H1 (cell line): ENCODE measurements around the gene SLC25A51. TPM values are rescaled to one million over a fixed set of nuclear protein-coding genes. Genes with fewer than 3 reads are reported as not detected.

ENCODE experiments used
- CTCF ChIA-PET: fragments of 300-600 bp; sonication (Branson Sonifier 250); formaldehyde crosslinking; loops from one replicate; lab custom pipeline; 2021; ENCODE audit not compliant: partially characterized antibody; lab: Charles Lee
- POLR2A ChIA-PET: fragments of 300-600 bp; sonication (Branson Sonifier 250); formaldehyde crosslinking; loops from one replicate; lab custom pipeline; 2021; ENCODE audit warnings: inconsistent platforms; ENCODE audit not compliant: partially characterized antibody; lab: Charles Lee
- DNase-seq, 2 experiments: peaks; one replicate each; pipeline versions ENCODE4 v3.0.0 to v3.0.0-alpha.2; 2010 to 2022; ENCODE audit warnings: low spot score in 2 of 2, low read depth in 1 of 2, mixed read lengths in 1 of 2
- FAIRE-seq: peaks from 2 replicates; lab custom pipeline; 2011; peaks lifted over from hg19 to GRCh38; lab: Jason Lieb, UNC
- H2AFZ ChIP-seq: 2 replicates; pipeline ENCODE4 v1.8.1; 2012; ENCODE audit warnings: low read length, inconsistent platforms
- H2AK5ac ChIP-seq: 2 replicates; pipeline ENCODE4 v1.6.1; 2013; ENCODE audit warnings: low read depth, low read length
- H2BK120ac ChIP-seq: replicated peaks from 2 replicates; pipeline ENCODE3; 2013; ENCODE audit warnings: low read depth, low read length, inconsistent platforms
- H2BK12ac ChIP-seq: 2 replicates; pipeline ENCODE4 v1.6.1; 2013; ENCODE audit warnings: low read depth, low read length
- H2BK15ac ChIP-seq: 2 replicates; pipeline ENCODE4 v1.6.1; 2013; ENCODE audit warnings: low read length
- H2BK20ac ChIP-seq: 2 replicates; pipeline ENCODE4 v1.6.1; 2013; ENCODE audit warnings: low read length
- H2BK5ac ChIP-seq: 2 replicates; pipeline ENCODE4 v1.6.1; 2013; ENCODE audit warnings: low read depth, low read length
- H3K14ac ChIP-seq: 2 replicates; pipeline ENCODE4 v1.6.1; 2013; ENCODE audit warnings: inconsistent platforms; ENCODE audit not compliant: insufficient read length
- H3K18ac ChIP-seq: 2 replicates; pipeline ENCODE4 v1.6.1; 2013; ENCODE audit warnings: low read length; ENCODE audit errors: extremely low read depth
- H3K23ac ChIP-seq: 2 replicates; pipeline ENCODE4 v1.6.1; 2013; ENCODE audit warnings: inconsistent platforms; ENCODE audit not compliant: insufficient read length
- H3K23me2 ChIP-seq: 2 replicates; pipeline ENCODE4 v1.6.1; 2013; ENCODE audit warnings: low read depth, low read length
- H3K27ac ChIP-seq: 2 replicates; pipeline ENCODE4 v1.6.1; 2011; ENCODE audit warnings: low read depth, low read length, inconsistent platforms
- H3K27me3 ChIP-seq, 4 experiments: replicated peaks in 1 of 4; 1 replicate in 1 of 4; 2 replicates in 3 of 4; pipeline versions ENCODE4 v1.6.1 to v1.8.1; 2011 to 2013; ENCODE audit warnings: low read length in 3 of 4, mild to moderate bottlenecking in 3 of 4, inconsistent platforms in 2 of 4, mixed read lengths in 2 of 4, moderate library complexity in 1 of 4; ENCODE audit not compliant: control insufficient read depth in 3 of 4, insufficient read depth in 3 of 4; ENCODE audit errors: extremely low read depth in 1 of 4
- H3K36me3 ChIP-seq, 4 experiments: 2 replicates each; pipeline versions ENCODE4 v1.6.1 to v1.8.1; 2011 to 2013; ENCODE audit warnings: mild to moderate bottlenecking in 4 of 4, low read length in 3 of 4, moderate library complexity in 2 of 4, control low read depth in 1 of 4, inconsistent platforms in 1 of 4; ENCODE audit not compliant: insufficient read depth in 4 of 4, control insufficient read depth in 2 of 4
- H3K4ac ChIP-seq: replicated peaks from 2 replicates; pipeline ENCODE3; 2013; ENCODE audit warnings: low read length, low read depth, mixed read lengths, inconsistent platforms; ENCODE audit not compliant: insufficient read length
- H3K4me1 ChIP-seq, 4 experiments: replicated peaks in 1 of 4; 1 replicate in 1 of 4; 2 replicates in 3 of 4; pipeline versions ENCODE4 v1.6.1 to v1.8.1; 2011 to 2013; ENCODE audit warnings: low read length in 3 of 4, inconsistent platforms in 2 of 4, mixed read lengths in 1 of 4; ENCODE audit not compliant: insufficient read depth in 4 of 4, control insufficient read depth in 3 of 4
- H3K4me2 ChIP-seq, 2 experiments: 2 replicates each; pipeline versions ENCODE4 v1.6.1 to v1.8.1; 2011 to 2013; ENCODE audit warnings: low read depth in 2 of 2, low read length in 2 of 2, control low read depth in 1 of 2, inconsistent platforms in 1 of 2, mild to moderate bottlenecking in 1 of 2; ENCODE audit not compliant: insufficient read depth in 1 of 2
- H3K4me3 ChIP-seq, 4 experiments: fragments of 200-600, 300-600 bp in 1 of 4; sonication (generic), shearing (Covaris generic), sonication (Bioruptor Twin) in 1 of 4; 2 replicates each; pipeline versions ENCODE4 v1.5.1 to v1.8.1; 2011 to 2016; ENCODE audit warnings: low read length in 4 of 4, low read depth in 3 of 4, control low read depth in 2 of 4, inconsistent platforms in 2 of 4, mild to moderate bottlenecking in 2 of 4, mixed read lengths in 1 of 4, moderate library complexity in 1 of 4; ENCODE audit not compliant: insufficient read depth in 2 of 4; ENCODE audit errors: extremely low read depth in 1 of 4
- H3K56ac ChIP-seq: replicated peaks from 2 replicates; pipeline ENCODE3; 2013; ENCODE audit warnings: low read depth, mild to moderate bottlenecking, mixed read lengths, low read length, inconsistent platforms; ENCODE audit not compliant: insufficient read length
- H3K79me1 ChIP-seq: 2 replicates; pipeline ENCODE4 v1.6.1; 2013; ENCODE audit warnings: low read depth, low read length, control low read depth
- H3K79me2 ChIP-seq, 2 experiments: 2 replicates each; pipeline versions ENCODE4 v1.6.1 to v1.8.1; 2012 to 2013; ENCODE audit warnings: low read length in 2 of 2, mild to moderate bottlenecking in 2 of 2, inconsistent platforms in 1 of 2; ENCODE audit not compliant: insufficient read depth in 2 of 2, control insufficient read depth in 1 of 2
- H3K9ac ChIP-seq, 4 experiments: replicated peaks in 1 of 4; 1 replicate in 1 of 4; 2 replicates in 3 of 4; pipeline versions ENCODE4 v1.6.1 to v1.8.1; 2011 to 2013; ENCODE audit warnings: low read depth in 3 of 4, low read length in 3 of 4, control low read depth in 2 of 4, mild to moderate bottlenecking in 2 of 4, moderate library complexity in 2 of 4, inconsistent platforms in 1 of 4; ENCODE audit errors: extremely low read depth in 1 of 4
- H3K9me3 ChIP-seq, 2 experiments: 2 replicates each; pipeline versions ENCODE4 v1.6.1 to v1.8.1; 2012 to 2013; ENCODE audit warnings: mild to moderate bottlenecking in 2 of 2, moderate library complexity in 2 of 2, control low read depth in 1 of 2, inconsistent platforms in 1 of 2, low read depth in 1 of 2, low read length in 1 of 2, mixed read lengths in 1 of 2; ENCODE audit not compliant: insufficient read depth in 2 of 2
- H4K20me1 ChIP-seq, 2 experiments: replicated peaks in 1 of 2; 2 replicates each; pipeline versions ENCODE3 to v1.8.1; 2011 to 2013; ENCODE audit warnings: inconsistent platforms in 2 of 2, low read length in 2 of 2, mild to moderate bottlenecking in 1 of 2; ENCODE audit not compliant: insufficient read depth in 2 of 2, control insufficient read depth in 1 of 2
- H4K5ac ChIP-seq: 2 replicates; pipeline ENCODE4 v1.6.1; 2013; ENCODE audit warnings: low read length, low read depth, mixed read lengths, inconsistent platforms; ENCODE audit not compliant: insufficient read length
- H4K8ac ChIP-seq: 2 replicates; pipeline ENCODE4 v1.8.0; 2013; ENCODE audit warnings: mild to moderate bottlenecking, moderate library complexity, low read length, inconsistent platforms; ENCODE audit not compliant: insufficient read depth; ENCODE audit errors: extremely low read depth
- H4K91ac ChIP-seq: replicated peaks from 2 replicates; pipeline ENCODE3; 2013; ENCODE audit warnings: low read length, mixed read lengths, inconsistent platforms; ENCODE audit not compliant: insufficient read length
- ATF3 ChIP-seq: IDR thresholded peaks from 2 replicates; pipeline ENCODE4 v1.6.1; 2011; ENCODE audit warnings: low read depth, mild to moderate bottlenecking, low read length; ENCODE audit not compliant: insufficient read depth
- BCL11A ChIP-seq, 2 experiments: IDR thresholded peaks; one replicate each; pipeline ENCODE4 v1.6.1; 2011; ENCODE audit warnings: low read depth in 2 of 2, low read length in 2 of 2, mild to moderate bottlenecking in 2 of 2
- CBX5 ChIP-seq: fragments of 300-800, 300-1000 bp; sonication (generic); IDR thresholded peaks from 2 replicates; pipeline ENCODE4 v1.7.1; 2016; ENCODE audit warnings: antibody characterized with exemption, low read length, low read depth
- FOSL1 ChIP-seq: IDR thresholded peaks from 2 replicates; pipeline ENCODE4 v1.6.1; 2011; ENCODE audit warnings: mild to moderate bottlenecking, low read depth, low read length, moderate library complexity; ENCODE audit not compliant: insufficient read depth
- GABPA ChIP-seq: IDR thresholded peaks from 2 replicates; pipeline ENCODE4 v1.6.1; 2011; ENCODE audit warnings: mild to moderate bottlenecking, low read length, moderate library complexity, borderline replicate concordance; ENCODE audit not compliant: insufficient read depth
- GTF2F1 ChIP-seq: IDR thresholded peaks from 2 replicates; pipeline ENCODE4 v1.6.1; 2012; ENCODE audit warnings: low read depth, low read length, improper control_type of control experiment, borderline replicate concordance
- HDAC2 ChIP-seq, 2 experiments: fragments of 300-600 bp in 1 of 2; sonication (generic) in 1 of 2; IDR thresholded peaks; 2 replicates each; pipeline ENCODE4 v1.6.1; 2011 to 2012; ENCODE audit warnings: low read depth in 2 of 2, low read length in 2 of 2, mild to moderate bottlenecking in 2 of 2, moderate library complexity in 2 of 2, borderline replicate concordance in 1 of 2, inconsistent platforms in 1 of 2
- JUN ChIP-seq: IDR thresholded peaks from 2 replicates; pipeline ENCODE4 v1.6.1; 2011; ENCODE audit warnings: low read depth, mild to moderate bottlenecking, improper control_type of control experiment, low read length
- NANOG ChIP-seq: IDR thresholded peaks from 2 replicates; pipeline ENCODE4 v1.6.1; 2011; ENCODE audit warnings: low read length, low read depth, mild to moderate bottlenecking, inconsistent platforms; ENCODE audit not compliant: insufficient read depth, poor library complexity, severe bottlenecking
- SIRT6 ChIP-seq: IDR thresholded peaks from one replicate; pipeline ENCODE4 v1.7.1; 2012; ENCODE audit warnings: low read length, inconsistent platforms
- SIX5 ChIP-seq: IDR thresholded peaks from 2 replicates; pipeline ENCODE4 v1.6.1; 2011; ENCODE audit warnings: mild to moderate bottlenecking, low read depth, low read length
- ZNF274 ChIP-seq: IDR thresholded peaks from 2 replicates; pipeline ENCODE4 v1.7.0; 2012; ENCODE audit warnings: low read length, borderline replicate concordance; ENCODE audit errors: extremely low read depth
- WGBS, 2 experiments: shearing (Covaris generic) in 1 of 2; methylation state at CpG; one replicate each; pipeline versions ENCODE4 v1.1.6 to v1.1.7; 2013 to 2015; ENCODE audit warnings: low lambda C conversion rate in 2 of 2, mixed read lengths in 2 of 2, inconsistent platforms in 1 of 2, low coverage in 1 of 2, missing lambda C conversion rate in 1 of 2; ENCODE audit not compliant: insufficient replicate concordance in 2 of 2, insufficient coverage in 1 of 2, insufficient read length in 1 of 2; ENCODE audit errors: extremely low coverage in 1 of 2, missing lambda C conversion rate in 1 of 2; 5-methylcytosine and 5-hydroxymethylcytosine counted together
- polyA plus RNA-seq, 7 experiments: library from polyadenylated mRNA; depleted of rRNA in 3 of 7; stranded (reverse) in 5 of 7; unstranded in 2 of 7; fragments of >200 nt in 5 of 7; fragments of 200-250 nt in 2 of 7; gene quantifications; 1 replicate in 5 of 7; 2 replicates in 1 of 7; 4 replicates in 1 of 7; pipeline versions ENCODE4 v1.2.1 to v1.2.3, GENCODE V29; 2011 to 2013; ENCODE audit warnings: missing spikeins in 2 of 7, mixed read lengths in 2 of 7
- total RNA-seq: library from RNA; stranded (reverse); fragmentation: NEBNext Ultra II Directional; extraction: Animal tissue kit (Norgen Biotek cat#: 25700); gene quantifications from 2 replicates; pipeline ENCODE4 v1.2.1, GENCODE V29; 2021

SLC25A51 gene
- total and polyA plus RNA-seq, 2 of the 8 experiments (the other 6 are each of a cell fraction or from before 2014, with no cell fraction given), result 8.0 to 14.5 TPM

GRCh38 chr9:37913480-37914153 lies 9.7 kb upstream of the SLC25A51 start:
- Histone ChIP-seq H2BK5ac (no peak overlapping the region), H2BK15ac (no peak overlapping the region; the same call in 1 of the 2 replicates), H4K8ac (no peak overlapping the region), H3K27me3 (no peaks in the 10 kb centered on the region), H3K23me2 (no peaks in the 10 kb centered on the region), H3K4ac (no peak overlapping the region), H3K79me1 (no peaks in the 10 kb centered on the region), H3K79me2 (no peaks in the 10 kb centered on the region), H2AK5ac (no peak overlapping the region), H3K27ac (no peak overlapping the region), H3K36me3 (no peaks in the 10 kb centered on the region), H3K56ac (no peak overlapping the region), H3K4me2 (no peak overlapping the region), H2BK20ac (no peak overlapping the region), H3K4me3 (no peak overlapping the region), H2BK12ac (no peak overlapping the region; the same call in 1 of the 2 replicates), H4K20me1 (no peaks in the 10 kb centered on the region), H2BK120ac (no peak overlapping the region), H3K9me3 (no peaks in the 10 kb centered on the region), H2AFZ (no peak overlapping the region), H3K18ac (no peak overlapping the region), H4K91ac (no peak overlapping the region), H3K14ac (no peak overlapping the region), H3K9ac (no peak overlapping the region), H4K5ac (no peak overlapping the region), H3K23ac (no peak overlapping the region), H3K4me1 (no peaks in the 10 kb centered on the region)
- ChIA-PET CTCF (interaction anchor here (0.6 to 4.5 kb wide), 74 partner anchors 10 to 521 kb away, joined by 3 to 31 read pairs (median 5); partner anchors contain the start of gene SLC25A51), POLR2A (interaction anchor here (0.7 to 1.4 kb wide), 3 partner anchors 31 to 115 kb away, joined by 3 read pairs; no protein-coding TSS in a partner anchor)
- DNase-seq (peak; percentile 82 to 99), FAIRE-seq (peak; percentile 98)
- WGBS, 2 experiments, result 63% methylated on average over 11 of the region's 11 CpGs; no CpG with 5 or more reads in 1 of the 2 experiments
- TF ChIP-seq JUN (no peak), SIRT6 (no peak), SIX5 (no peak), GTF2F1 (no peak), CBX5 (no peak), HDAC2 (IDR thresholded peaks at IDR 0.05; ENCODE audit: borderline replicate concordance in 1 of 2, low read depth in 2 of 2, low read length in 2 of 2) (no peak), BCL11A (IDR thresholded peaks at IDR 0.05; ENCODE audit: low read depth in 2 of 2, low read length in 2 of 2) (no peak), FOSL1 (no peak), ATF3 (no peak), NANOG (no peak), ZNF274 (no peak), GABPA (no peak)
